ENCODE measurements around the gene PCSK4. TPM values are rescaled to one million over a fixed set of nuclear protein-coding genes. Genes with fewer than 3 reads are reported as not detected.
A peak's percentile ranks its signal among the peaks of the same experiment; 100 is the strongest.

Gene PCSK4
- total and polyA plus RNA-seq, 9 of the 15 experiments (the other 6 are each of a cell fraction or from before 2014, with no cell fraction given), result 0.01 to 9.1 (median 2.1) TPM; not detected in 1

DNA sequence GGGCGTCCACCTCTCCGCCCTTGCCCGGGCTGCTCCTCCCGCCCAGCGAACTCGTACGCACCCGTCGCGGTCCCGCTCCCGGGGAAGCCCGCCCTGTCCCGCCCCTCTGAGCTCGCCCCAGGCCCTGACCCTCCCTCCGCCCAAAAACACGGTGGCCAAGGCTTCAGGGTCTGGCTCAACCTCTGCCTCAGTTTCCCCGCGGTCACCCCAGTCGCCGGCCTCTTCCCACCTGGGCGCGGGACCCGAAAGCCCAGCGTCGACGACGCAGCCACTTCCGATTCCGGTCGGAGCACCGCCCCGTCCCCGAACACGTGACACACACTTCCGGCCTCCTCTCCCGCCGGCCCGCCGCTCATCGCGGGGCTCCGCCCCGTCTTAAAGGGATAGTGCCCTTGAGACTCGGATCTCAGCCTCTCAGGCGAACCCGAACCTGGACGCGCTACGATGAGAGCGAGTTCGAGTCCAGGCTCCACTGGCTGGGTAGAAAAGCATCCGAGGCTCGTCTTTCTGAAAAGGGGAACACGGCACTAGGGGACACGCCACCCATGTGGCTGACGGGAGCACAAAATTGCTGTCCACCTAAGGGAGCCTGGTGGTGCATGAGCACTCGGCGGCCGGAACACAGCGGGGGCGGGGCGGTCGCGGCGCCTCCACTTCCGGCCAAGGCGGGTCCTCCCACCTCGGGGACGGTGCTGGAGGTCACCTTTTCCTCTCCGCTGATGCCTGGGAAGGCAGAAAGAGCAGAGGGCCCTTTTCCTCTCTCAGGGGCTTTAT, 11.0 kb downstream of the PCSK4 start, which contains the start of gene C19orf25 (continued):
- TF ChIP-seq MEIS2 (IDR thresholded peaks at IDR 0.05; ENCODE audit: partially characterized antibody) (no peak), NR3C1 (CRISPR knock-in tag; IDR thresholded peaks at IDR 0.05) (no peak), BDP1 (IDR thresholded peaks at IDR 0.05; ENCODE audit: insufficient read depth, insufficient read length) (no peak), ATF7 (IDR thresholded peaks at IDR 0.05) (peak; percentile 81), ZNF444 (CRISPR knock-in tag; IDR thresholded peaks at IDR 0.05) (no peak), BHLHE40 (IDR thresholded peaks at IDR 0.05; ENCODE audit: low read length) (peak; percentile 23; the same call in 1 of the 2 replicates), ZNF583 (CRISPR knock-in tag; IDR thresholded peaks at IDR 0.05) (no peak), CHD1 (IDR thresholded peaks at IDR 0.05; ENCODE audit: low read length) (no peak), NCOA1 (IDR thresholded peaks at IDR 0.05; ENCODE audit: low read depth) (peak; percentile 81), ZNF124 (CRISPR knock-in tag; IDR thresholded peaks at IDR 0.05) (no peak), SMAD2 (IDR thresholded peaks at IDR 0.05; ENCODE audit: low read depth, low read length) (no peak), ARID1B (IDR thresholded peaks at IDR 0.05) (peak; percentile 59; the same call in 1 of the 2 replicates), TGIF2 (CRISPR knock-in tag; IDR thresholded peaks at IDR 0.05) (no peak), TFAM (CRISPR knock-in tag; conservative IDR thresholded peaks at IDR 0.05) (no peak), POLR3G (IDR thresholded peaks at IDR 0.05; ENCODE audit: extremely low read depth, insufficient read length, insufficient replicate concordance) (no peak), FOXM1 (IDR thresholded peaks at IDR 0.05; ENCODE audit: low read depth) (no peak), FOXM1 (CRISPR knock-in tag; IDR thresholded peaks at IDR 0.05; ENCODE audit: low read depth) (peak; percentile 80; the same call in 1 of the 2 replicates), ZZZ3 (IDR thresholded peaks at IDR 0.05) (no peak), ZNF668 (CRISPR knock-in tag; IDR thresholded peaks at IDR 0.05) (no peak)
- TF ChIP-seq, protein P1, sequence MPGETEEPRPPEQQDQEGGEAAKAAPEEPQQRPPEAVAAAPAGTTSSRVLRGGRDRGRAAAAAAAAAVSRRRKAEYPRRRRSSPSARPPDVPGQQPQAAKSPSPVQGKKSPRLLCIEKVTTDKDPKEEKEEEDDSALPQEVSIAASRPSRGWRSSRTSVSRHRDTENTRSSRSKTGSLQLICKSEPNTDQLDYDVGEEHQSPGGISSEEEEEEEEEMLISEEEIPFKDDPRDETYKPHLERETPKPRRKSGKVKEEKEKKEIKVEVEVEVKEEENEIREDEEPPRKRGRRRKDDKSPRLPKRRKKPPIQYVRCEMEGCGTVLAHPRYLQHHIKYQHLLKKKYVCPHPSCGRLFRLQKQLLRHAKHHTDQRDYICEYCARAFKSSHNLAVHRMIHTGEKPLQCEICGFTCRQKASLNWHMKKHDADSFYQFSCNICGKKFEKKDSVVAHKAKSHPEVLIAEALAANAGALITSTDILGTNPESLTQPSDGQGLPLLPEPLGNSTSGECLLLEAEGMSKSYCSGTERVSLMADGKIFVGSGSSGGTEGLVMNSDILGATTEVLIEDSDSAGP (CRISPR knock-in tag; IDR thresholded peaks at IDR 0.05), result peak; percentile 100
- TF ChIP-seq, protein P2, sequence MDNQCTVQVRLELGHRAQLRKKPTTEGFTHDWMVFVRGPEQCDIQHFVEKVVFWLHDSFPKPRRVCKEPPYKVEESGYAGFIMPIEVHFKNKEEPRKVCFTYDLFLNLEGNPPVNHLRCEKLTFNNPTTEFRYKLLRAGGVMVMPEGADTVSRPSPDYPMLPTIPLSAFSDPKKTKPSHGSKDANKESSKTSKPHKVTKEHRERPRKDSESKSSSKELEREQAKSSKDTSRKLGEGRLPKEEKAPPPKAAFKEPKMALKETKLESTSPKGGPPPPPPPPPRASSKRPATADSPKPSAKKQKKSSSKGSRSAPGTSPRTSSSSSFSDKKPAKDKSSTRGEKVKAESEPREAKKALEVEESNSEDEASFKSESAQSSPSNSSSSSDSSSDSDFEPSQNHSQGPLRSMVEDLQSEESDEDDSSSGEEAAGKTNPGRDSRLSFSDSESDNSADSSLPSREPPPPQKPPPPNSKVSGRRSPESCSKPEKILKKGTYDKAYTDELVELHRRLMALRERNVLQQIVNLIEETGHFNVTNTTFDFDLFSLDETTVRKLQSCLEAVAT (IDR thresholded peaks at IDR 0.05), result no peak
- TF ChIP-seq, protein P3, sequence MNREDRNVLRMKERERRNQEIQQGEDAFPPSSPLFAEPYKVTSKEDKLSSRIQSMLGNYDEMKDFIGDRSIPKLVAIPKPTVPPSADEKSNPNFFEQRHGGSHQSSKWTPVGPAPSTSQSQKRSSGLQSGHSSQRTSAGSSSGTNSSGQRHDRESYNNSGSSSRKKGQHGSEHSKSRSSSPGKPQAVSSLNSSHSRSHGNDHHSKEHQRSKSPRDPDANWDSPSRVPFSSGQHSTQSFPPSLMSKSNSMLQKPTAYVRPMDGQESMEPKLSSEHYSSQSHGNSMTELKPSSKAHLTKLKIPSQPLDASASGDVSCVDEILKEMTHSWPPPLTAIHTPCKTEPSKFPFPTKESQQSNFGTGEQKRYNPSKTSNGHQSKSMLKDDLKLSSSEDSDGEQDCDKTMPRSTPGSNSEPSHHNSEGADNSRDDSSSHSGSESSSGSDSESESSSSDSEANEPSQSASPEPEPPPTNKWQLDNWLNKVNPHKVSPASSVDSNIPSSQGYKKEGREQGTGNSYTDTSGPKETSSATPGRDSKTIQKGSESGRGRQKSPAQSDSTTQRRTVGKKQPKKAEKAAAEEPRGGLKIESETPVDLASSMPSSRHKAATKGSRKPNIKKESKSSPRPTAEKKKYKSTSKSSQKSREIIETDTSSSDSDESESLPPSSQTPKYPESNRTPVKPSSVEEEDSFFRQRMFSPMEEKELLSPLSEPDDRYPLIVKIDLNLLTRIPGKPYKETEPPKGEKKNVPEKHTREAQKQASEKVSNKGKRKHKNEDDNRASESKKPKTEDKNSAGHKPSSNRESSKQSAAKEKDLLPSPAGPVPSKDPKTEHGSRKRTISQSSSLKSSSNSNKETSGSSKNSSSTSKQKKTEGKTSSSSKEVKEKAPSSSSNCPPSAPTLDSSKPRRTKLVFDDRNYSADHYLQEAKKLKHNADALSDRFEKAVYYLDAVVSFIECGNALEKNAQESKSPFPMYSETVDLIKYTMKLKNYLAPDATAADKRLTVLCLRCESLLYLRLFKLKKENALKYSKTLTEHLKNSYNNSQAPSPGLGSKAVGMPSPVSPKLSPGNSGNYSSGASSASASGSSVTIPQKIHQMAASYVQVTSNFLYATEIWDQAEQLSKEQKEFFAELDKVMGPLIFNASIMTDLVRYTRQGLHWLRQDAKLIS (CRISPR knock-in tag; IDR thresholded peaks at IDR 0.05), result no peak
- TF ChIP-seq, protein P4, sequence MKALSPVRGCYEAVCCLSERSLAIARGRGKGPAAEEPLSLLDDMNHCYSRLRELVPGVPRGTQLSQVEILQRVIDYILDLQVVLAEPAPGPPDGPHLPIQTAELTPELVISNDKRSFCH (CRISPR knock-in tag; IDR thresholded peaks at IDR 0.05), result no peak
- TF ChIP-seq, protein P4 (tag; IDR thresholded peaks at IDR 0.05), result peak; percentile 80
